ENCODE measurements around the gene PUS7L.

DNA sequence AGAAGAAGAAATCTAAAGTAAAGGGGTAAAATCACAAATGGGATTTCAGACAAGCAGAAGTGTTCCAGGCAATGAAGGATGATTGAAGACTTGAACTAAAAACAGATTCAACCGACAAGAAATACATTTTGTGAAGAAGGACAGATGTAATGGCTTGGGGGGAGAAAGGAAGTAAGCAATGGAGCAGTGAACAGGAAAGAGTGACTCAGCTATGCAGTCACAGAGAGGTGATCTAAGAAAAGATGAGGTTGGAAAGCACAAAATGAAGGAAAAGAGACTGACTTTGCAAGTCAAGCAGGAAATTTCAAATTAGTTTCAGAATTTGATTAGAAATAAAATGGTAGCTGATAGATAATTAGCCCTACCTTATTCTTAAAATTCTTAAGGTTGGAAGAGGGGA, 66.5 kb downstream of the PUS7L start:
- TF ChIP-seq, protein P1, sequence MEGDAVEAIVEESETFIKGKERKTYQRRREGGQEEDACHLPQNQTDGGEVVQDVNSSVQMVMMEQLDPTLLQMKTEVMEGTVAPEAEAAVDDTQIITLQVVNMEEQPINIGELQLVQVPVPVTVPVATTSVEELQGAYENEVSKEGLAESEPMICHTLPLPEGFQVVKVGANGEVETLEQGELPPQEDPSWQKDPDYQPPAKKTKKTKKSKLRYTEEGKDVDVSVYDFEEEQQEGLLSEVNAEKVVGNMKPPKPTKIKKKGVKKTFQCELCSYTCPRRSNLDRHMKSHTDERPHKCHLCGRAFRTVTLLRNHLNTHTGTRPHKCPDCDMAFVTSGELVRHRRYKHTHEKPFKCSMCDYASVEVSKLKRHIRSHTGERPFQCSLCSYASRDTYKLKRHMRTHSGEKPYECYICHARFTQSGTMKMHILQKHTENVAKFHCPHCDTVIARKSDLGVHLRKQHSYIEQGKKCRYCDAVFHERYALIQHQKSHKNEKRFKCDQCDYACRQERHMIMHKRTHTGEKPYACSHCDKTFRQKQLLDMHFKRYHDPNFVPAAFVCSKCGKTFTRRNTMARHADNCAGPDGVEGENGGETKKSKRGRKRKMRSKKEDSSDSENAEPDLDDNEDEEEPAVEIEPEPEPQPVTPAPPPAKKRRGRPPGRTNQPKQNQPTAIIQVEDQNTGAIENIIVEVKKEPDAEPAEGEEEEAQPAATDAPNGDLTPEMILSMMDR (IDR thresholded peaks at IDR 0.05): no peak
- no peak for TF ChIP-seq POLR2A (IDR thresholded peaks at IDR 0.05)

Data from tibial nerve (tissue), 3 donors.